Fibroblast of pulmonary artery (primary cell): ENCODE measurements around the gene EPHB1.

Experiments used
- DNase-seq: peaks from one replicate; pipeline ENCODE4 v3.0.0-alpha.2; 2010; ENCODE audit warnings: low read depth
- H3K4me3 ChIP-seq: replicated peaks from 2 replicates; pipeline ENCODE4 v1.5.1; 2011; ENCODE audit warnings: low read depth, mild to moderate bottlenecking, control low read depth, low read length, moderate library complexity
- TF ChIP-seq, protein P1 (sequence below): IDR thresholded peaks from 2 replicates; pipeline ENCODE4 v1.5.1; 2011; ENCODE audit warnings: mild to moderate bottlenecking, control low read depth, low read length, inconsistent platforms; ENCODE audit errors: missing control alignments

EPHB1 gene

GRCh38 chr3:135081451-135081850 is 286.4 kb downstream of the EPHB1 start:
- no peak overlapping the region for H3K4me3 ChIP-seq
- TF ChIP-seq, protein P1, sequence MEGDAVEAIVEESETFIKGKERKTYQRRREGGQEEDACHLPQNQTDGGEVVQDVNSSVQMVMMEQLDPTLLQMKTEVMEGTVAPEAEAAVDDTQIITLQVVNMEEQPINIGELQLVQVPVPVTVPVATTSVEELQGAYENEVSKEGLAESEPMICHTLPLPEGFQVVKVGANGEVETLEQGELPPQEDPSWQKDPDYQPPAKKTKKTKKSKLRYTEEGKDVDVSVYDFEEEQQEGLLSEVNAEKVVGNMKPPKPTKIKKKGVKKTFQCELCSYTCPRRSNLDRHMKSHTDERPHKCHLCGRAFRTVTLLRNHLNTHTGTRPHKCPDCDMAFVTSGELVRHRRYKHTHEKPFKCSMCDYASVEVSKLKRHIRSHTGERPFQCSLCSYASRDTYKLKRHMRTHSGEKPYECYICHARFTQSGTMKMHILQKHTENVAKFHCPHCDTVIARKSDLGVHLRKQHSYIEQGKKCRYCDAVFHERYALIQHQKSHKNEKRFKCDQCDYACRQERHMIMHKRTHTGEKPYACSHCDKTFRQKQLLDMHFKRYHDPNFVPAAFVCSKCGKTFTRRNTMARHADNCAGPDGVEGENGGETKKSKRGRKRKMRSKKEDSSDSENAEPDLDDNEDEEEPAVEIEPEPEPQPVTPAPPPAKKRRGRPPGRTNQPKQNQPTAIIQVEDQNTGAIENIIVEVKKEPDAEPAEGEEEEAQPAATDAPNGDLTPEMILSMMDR, result no peak
- no peak for DNase-seq

DNA sequence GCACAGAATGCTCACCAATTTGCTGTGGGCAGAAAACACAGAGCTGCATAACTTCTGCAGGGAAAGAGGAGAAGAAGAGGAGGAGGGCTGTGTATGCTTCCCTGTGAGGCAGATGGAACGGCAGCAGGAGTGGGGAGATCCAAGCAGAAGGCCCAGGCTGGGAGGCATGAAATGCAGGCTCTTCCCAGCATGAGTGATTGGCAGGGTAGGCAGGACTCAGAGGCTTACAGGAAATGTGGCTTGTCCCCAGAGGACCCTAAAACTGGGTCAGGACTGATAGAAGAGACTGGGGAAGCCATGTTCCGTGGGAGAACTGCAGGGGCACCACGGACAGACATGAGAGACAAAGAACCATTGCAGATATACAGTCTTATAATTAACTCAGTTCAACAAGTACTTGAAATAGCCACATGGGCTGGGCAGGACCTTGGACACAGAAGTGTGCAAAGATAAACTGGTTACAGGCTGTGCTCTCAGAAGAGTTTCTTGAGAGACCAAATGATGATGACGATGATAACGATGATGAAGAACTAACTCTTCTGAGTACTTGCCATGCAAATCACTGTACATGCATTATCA is 286.9 kb downstream of the EPHB1 start:
- TF ChIP-seq, protein P1, result no peak
- no peak overlapping the region for H3K4me3 ChIP-seq
- no peak for DNase-seq

- no peak overlapping the region for H3K4me3 ChIP-seq
- DNase-seq, result no peak
- TF ChIP-seq, protein P1, result no peak
Observed at GRCh38 chr3:135082706-135083105, 287.6 kb downstream of the EPHB1 start.

DNA sequence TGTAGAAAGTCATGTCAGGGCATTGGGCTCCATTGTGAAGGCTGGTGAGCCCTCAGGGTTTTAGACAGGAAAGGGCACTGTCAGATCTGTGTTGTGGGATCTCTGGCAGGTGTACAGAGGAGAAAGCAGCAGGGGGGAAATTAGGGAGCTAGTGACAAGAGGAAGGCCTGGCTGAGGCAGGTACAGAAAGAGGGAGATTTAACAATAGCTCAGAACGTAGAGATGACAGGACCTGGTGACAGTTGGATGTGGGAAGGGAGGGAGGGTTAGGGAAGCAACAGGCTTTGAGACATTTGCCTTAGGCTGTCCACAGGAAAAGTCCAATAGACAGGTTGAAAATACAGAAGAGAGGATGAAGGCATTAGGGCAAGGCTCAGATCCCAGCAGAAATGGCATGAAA is 288.1 kb downstream of the EPHB1 start:
- TF ChIP-seq, protein P1, result no peak
- no peak for DNase-seq
- no peak overlapping the region for H3K4me3 ChIP-seq

GRCh38 chr3:135083756-135084155 is 288.7 kb downstream of the EPHB1 start:
- TF ChIP-seq, protein P1, result no peak
- H3K4me3 ChIP-seq, result no peak overlapping the region
- DNase-seq, result no peak

DNA sequence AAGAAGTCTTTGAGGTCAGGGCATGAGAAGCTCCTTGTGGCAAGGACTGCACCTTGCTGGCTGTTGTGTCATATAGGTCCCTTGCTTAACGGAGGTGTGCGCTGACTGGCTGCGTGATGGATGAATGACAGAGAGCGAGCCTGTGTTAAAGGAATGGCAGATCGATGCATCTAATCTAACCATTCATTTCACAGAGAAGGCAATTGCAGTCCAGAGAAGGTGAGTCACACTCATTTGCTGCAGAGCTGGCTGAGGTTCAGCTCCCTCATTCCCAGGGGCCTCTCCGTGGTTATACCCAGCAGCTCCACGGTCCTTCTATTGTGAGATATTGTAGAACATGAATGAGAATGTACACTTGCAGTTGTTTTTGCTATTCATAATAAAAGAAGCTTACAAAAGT is 289.3 kb downstream of the EPHB1 start:
- DNase-seq, result no peak
- TF ChIP-seq, protein P1, result no peak
- H3K4me3 ChIP-seq, result no peak overlapping the region

DNA sequence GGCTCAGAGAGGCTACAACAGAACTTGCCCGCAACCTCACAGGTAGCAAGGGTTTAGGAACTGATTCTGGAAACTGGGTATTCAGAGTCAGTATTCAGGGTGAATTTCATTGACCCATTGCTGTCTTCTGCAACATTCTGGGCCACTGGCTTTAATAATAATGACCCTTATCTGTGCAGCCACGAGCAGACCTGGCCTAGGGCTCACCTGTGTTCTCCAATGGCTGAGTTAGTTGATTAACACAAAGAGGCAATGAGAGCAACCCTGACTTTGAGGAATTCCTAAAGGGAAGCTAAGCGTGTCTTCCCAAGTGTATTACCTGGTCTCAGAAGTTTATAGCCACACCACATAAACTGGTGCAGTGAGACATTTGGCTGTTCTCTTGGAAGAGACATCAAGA is 289.9 kb downstream of the EPHB1 start:
- no peak overlapping the region for H3K4me3 ChIP-seq
- no peak for DNase-seq
- TF ChIP-seq, protein P1, result no peak
